Stimulated activated CD4-positive, alpha-beta T cell treated with anti-CD3 and anti-CD28 coated beads, Interleukin-12 subunit alpha, Interleukin-12 subunit beta, amount 100 ng/mL, for 24 hours (primary cell): ENCODE measurements around the gene SLC16A5.
A peak's percentile ranks its signal among the peaks of the same experiment; 100 is the strongest.
"Not testable (repeated sequence)": the region's sequence is repeated elsewhere in the genome, so short reads cannot be mapped to it uniquely, and the experiment has no call there.

ENCODE experiments used
- DNase-seq, 2 experiments: peaks; one replicate each; pipeline ENCODE4 v3.0.0-alpha.2; 2020; ENCODE audit warnings: low read depth in 2 of 2

SLC16A5 gene

DNA sequence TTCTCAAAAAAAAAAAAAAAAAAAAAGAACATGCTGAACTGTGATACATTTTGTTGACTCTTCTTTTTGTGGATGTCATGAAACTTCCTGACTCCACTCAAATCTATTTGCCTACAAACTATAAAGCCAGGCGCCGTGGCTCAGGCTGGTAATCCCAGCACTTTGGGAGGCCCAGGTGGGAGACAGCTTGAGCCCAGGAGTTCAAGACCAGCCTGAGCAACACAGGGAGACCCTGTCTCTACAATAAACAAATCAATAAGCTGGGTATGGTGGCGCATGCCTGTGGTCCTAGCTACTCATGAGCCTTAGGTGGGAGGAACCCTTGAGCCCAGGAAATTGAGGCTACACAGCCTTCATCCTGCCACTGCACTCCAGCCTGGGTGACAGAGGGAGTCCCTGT, 45.2 kb downstream of the SLC16A5 start:
- no peak for DNase-seq

DNA sequence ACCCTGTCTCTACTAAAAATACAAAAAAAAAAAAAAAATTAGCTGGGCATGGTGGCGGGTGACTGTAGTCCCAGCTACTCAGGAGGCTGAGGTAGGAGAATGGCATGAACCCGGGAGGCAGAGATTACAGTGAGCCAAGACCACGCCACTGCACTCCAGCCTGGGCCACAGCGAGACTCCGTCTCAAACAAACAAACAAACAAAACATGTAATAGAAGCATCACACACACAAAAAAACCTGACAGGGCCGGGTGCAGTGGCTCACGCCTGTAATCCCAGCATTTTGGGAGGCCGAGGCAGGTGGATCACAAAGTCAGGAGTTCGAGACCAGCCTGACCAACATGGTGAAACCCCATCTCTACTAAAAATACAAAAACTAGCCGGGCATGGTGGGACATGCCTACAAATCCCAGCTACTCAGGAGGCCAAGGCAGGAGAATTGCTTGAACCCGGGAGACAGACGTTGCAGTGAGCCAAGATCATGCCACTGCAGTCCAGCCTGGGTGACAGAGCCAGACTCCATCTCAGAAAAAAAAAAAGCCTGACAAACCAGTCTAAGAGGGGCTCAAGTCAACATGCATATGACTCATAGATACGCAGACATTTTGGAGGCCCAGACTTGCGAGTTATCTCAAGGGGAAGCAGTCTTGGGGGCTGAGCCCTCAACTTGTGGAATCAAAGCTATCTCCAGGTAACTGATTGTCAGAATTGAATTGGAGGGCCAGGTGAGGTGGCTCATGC, 46.0 kb downstream of the SLC16A5 start:
- not testable (repeated sequence) for DNase-seq

DNA sequence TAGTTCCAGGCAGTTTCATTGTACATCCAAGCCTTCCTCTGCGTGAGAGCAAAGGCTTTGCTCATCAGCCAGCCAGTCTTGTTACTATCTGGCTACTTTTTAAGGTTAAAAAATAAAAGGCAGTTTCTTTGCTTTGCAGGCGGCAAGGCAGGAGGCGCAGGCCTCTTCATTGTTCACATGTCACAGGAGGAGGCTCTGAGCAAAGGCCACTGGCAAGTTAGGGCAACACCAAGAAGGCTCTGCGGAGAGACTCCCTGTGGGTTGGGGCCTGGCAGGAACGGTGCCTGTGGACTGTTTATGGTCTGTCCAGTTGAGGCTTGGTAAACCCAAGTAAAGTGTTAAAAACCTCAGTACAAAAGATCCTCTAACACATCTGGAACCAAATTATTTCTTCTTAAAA, 47.7 kb downstream of the SLC16A5 start:
- DNase-seq, result no peak

- DNase-seq, result no peak
Observed at GRCh38 chr17:75135946-75136345, 48.2 kb downstream of the SLC16A5 start.

GRCh38 chr17:75137762-75138161, 50.0 kb downstream of the SLC16A5 start:
- DNase-seq, result not testable (repeated sequence)

DNA sequence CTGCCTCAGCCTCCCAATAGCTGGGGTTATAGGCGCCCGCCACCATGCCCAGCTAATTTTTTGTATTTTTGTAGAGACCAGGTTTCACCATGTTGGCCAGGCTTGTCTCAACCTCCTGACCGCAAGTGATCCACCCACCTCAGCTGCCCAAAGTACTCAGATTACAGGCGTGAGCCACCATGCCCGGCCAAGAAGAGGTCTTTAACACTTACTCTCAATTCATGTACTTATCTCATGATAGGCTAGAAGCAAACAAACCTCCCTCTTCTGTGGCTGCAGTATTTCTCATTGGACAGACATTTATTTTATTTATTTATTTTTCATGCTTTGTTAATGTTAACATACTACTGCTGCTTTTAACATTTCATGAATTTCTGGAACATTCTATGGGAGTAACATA, 50.8 kb downstream of the SLC16A5 start:
- no peak for DNase-seq

DNA sequence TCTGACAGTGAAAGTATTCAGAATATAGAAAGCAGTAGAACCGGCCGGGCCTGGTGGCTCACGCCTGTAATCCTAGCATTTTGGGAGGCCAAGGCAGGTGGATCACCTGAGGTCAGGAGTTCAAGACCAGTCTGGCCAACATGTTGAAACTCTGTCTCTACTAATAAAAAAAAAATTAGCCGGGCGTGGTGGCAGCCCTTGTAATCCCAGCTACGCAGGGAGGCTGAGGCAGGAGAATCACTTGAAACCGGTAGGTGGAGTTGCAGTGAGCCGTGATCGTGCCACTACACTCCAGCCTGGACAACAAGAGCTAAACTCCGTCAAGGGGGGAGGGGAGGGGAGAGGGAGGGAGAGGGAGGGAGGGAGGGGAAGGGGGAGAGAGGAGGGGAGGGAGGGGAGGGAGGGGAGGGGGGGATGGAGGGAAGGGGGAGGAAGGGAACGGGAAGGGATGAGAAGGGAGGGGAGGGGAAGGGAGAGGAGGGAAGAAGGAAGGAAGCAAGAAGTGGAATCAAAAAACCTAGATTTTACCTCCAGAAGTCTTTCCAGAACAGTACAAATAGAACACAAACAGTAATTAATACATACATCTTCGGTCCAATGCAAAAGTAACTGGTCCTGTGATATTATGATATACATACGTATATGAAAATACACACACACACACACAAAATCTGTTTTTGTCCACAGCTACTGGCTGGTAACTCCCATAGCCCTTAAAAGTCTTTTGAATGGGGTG, 54.6 kb downstream of the SLC16A5 start:
- no peak for DNase-seq

DNA sequence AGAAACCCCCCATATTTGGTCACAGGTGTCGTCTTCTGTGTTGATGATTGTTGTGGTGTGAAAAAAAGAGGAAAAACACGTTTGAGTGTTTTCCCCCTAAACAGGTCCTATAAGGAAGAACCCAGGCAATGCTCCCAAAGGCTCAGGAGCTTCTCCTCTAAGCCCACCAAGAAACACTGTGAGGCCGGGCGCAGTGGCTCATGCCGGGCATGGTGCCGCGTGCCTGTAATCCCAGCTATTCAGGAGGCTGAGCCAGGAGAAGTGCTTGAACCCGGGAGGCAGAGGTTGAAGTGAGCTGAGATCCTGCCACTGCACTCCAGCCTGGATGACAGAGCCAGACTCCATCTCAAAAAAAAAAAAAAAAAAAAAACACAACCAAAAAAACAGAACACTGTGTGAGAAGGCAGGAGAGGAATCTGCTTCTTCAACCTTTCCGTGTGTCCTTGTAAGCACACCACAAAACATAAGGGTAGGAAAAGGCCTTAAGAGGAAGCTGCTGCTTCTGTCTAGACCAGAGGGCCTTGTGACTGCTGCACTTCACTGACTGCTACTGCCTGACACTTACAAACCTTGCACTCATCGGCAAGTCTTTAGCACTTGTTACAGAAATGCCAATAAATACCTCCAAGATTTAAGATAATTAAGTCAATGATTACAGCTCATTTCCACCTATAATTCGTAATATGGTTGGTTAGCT, 57.2 kb downstream of the SLC16A5 start:
- DNase-seq, result no peak

DNA sequence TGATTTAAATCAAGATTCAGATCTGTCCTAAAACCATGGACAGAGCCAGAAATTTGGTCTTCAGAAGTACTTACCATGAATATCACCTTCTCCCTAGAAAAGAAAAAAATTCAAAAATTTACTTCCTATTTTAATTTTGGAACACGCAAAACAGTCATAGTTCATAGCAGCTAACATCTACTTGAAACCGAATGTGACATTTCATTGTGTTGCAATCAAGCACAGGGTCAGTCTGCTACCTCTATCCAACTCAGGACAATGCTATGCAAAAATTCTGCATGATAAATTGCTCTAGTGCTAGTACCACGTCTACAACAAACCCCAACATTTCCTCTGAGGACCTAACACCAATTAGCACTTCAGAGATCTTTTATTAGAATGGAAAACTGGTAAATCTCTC, 58.8 kb downstream of the SLC16A5 start:
- no peak for DNase-seq

- DNase-seq, result no peak
Observed at GRCh38 chr17:75147878-75148546, 60.3 kb downstream of the SLC16A5 start.

- no peak for DNase-seq
Observed at GRCh38 chr17:75151930-75152329, 64.2 kb downstream of the SLC16A5 start.

DNA sequence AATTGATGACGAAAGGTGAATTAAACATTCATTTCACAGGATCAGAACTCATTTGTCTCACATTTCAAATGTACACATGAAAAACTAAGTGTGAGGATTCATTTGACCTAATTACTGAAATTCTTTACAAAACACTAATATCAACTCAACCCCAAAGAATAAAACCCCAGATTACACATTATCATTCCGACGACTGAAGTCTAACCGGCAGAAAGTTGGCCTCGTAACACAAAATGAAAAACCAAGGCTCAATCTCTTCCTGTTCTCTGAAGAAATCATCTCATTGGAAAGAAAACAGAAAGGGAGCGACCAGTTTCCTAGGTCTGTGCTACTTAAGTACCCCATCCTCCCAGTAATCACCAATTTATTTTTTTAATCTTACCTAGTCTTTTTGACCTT, 64.8 kb downstream of the SLC16A5 start:
- DNase-seq, result no peak

DNA sequence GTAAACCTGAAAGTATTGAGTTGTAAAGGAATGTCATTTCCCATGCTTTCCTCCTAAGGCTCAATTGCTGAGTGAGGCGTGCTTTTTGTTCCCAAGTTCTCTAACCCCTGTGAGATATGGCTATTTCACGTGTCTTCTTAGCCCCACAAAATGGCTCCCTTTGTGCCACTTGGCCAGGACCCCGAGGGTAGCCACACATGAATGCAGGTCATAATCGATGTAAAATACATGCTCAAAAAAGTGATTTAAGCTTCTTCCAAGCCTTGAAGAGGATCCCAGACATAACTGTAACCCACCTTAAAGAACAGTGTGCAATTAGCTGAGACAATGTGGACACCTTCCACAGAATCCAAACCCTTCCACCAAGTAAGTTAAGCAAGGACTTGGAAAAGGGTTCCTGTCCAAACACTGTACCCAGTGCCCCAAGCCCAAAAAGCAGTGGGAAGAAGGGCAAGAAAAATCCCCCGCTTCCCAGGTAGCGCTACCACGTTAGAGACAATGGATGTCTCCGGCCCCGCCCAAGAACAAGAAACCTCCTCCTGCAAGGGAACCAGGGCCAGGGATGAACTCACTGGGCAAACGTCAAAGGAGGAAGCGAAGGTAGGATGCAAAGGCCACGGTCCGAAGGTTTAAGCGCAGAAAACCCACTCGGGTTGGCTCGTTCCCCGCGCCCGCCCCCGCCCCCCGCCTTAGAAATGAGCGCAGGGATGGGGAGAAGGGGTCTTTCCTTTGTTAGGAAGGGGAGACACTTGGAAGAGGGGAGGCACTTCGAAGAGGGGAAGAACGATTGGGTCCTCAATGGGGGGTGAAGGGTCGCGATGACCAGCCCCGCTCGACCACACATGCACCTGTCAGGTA, 65.4 kb downstream of the SLC16A5 start:
- DNase-seq, result peak in 1 of 2 experiments; percentile 26

- DNase-seq, result peak in 1 of 2 experiments; percentile 15
Observed at GRCh38 chr17:75153780-75154194, 66.0 kb downstream of the SLC16A5 start.

- peak; percentile 95 to 98 for DNase-seq
Observed at GRCh38 chr17:75154195-75155106, 66.7 kb downstream of the SLC16A5 start, which contains the start of gene JPT1. Gene JPT1 (minus strand): TSS chr17:75154512. CDS start chr17:75154397, 115 bp downstream.

DNA sequence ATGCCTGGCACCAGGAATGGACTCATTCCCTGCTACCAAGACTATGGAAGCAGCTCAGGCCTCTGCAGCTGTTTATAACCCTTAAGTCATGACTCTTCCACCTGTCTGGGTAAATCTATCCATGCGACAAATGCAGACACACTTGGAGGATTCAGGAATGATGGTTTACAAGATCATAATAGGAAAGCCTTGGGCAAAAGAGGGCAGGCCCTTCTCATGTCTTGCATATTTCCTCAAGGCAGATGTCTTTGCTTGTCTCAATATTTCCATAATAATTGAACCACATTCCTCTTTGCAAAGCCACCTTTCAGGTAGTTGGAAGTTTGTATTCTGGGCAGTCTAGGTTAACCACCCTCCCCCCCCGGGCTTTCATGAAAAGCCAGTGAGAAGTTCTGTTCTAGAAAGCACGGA, 67.4 kb downstream of the SLC16A5 start:
- DNase-seq, result no peak
